GM10248 (cell line): Measurements from ENCODE around the gene RAP2B.
A peak's percentile ranks its signal among the peaks of the same experiment; 100 is the strongest.
"Not testable (repeated sequence)": the region's sequence is repeated elsewhere in the genome, so short reads cannot be mapped to it uniquely, and the experiment has no call there.

Experiments used
- CTCF ChIA-PET: fragments of 300-600 bp; sonication (Branson Sonifier 250); formaldehyde crosslinking; extraction: SDS; loops from one replicate; lab custom pipeline; 2021; ENCODE audit warnings: antibody characterized with exemption; lab: Yijun Ruan, JAX
- POLR2A ChIA-PET: fragments of 350-650 bp; sonication (Branson Sonifier 250); formaldehyde crosslinking; extraction: SDS; loops from one replicate; lab custom pipeline; 2020; ENCODE audit warnings: antibody characterized with exemption; lab: Yijun Ruan, JAX
- DNase-seq: peaks from one replicate; pipeline ENCODE4 v3.0.0; 2012; ENCODE audit errors: extremely low spot score
- CTCF ChIP-seq: IDR thresholded peaks from 2 replicates; pipeline ENCODE4 v1.5.1; 2012; ENCODE audit warnings: mild to moderate bottlenecking, low read depth; ENCODE audit errors: extremely low read depth, missing control alignments, control extremely low read depth

The RAP2B gene

GRCh38 chr3:153161714-153162512 lies at the start of gene RAP2B:
Gene RAP2B (plus strand): TSS chr3:153162226. CDS start chr3:153162694, 468 bp downstream.
- POLR2A ChIA-PET = no interaction called here
- no peak for TF ChIP-seq CTCF
- peak; percentile 94 for DNase-seq
- CTCF ChIA-PET = interaction anchor here (1.0 to 1.7 kb wide), 4 partner anchors 20 to 606 kb away, joined by 3 to 6 read pairs (median 4); no protein-coding TSS in a partner anchor

- CTCF ChIA-PET = interaction anchor here (1.0 kb wide), 1 partner anchor 21 kb away, joined by 4 read pairs; no protein-coding TSS in a partner anchor
- POLR2A ChIA-PET = no interaction called here
- DNase-seq = no peak
- no peak for TF ChIP-seq CTCF
These were observed 48.5 kb upstream of the RAP2B start for GRCh38 chr3:153113541-153113940.

- CTCF ChIA-PET, POLR2A ChIA-PET, DNase-seq: not testable (repeated sequence)
These were observed 47.8 kb upstream of the RAP2B start for GRCh38 chr3:153114270-153114669.

- CTCF ChIA-PET = interaction anchor here (1.3 kb wide), 2 partner anchors 21 to 176 kb away, joined by 3 read pairs; no protein-coding TSS in a partner anchor
- no peak for TF ChIP-seq CTCF
These were observed 46.7 kb upstream of the RAP2B start for GRCh38 chr3:153115326-153115725.

GRCh38 chr3:153127788-153128187 lies 34.2 kb upstream of the RAP2B start:
- no peak for TF ChIP-seq CTCF
- DNase-seq = no peak
- ChIA-PET CTCF (no interaction called here), POLR2A (no interaction called here)

More at GRCh38 chr3:153115326-153115725, 46.7 kb upstream of the RAP2B start:
- POLR2A ChIA-PET = no interaction called here
- no peak for DNase-seq

GRCh38 chr3:153129426-153129825 lies 32.6 kb upstream of the RAP2B start:
- CTCF ChIA-PET = no interaction called here
- POLR2A ChIA-PET = no interaction called here
- no peak for TF ChIP-seq CTCF
- no peak for DNase-seq

GRCh38 chr3:153129866-153130265 lies 32.2 kb upstream of the RAP2B start:
- POLR2A ChIA-PET = no interaction called here
- CTCF ChIA-PET = no interaction called here
- no peak for TF ChIP-seq CTCF
- DNase-seq = no peak
